SHP77 (cell line): ENCODE measurements around the gene TWNK.
"Not testable (repeated sequence)": the region's sequence is repeated elsewhere in the genome, so short reads cannot be mapped to it uniquely, and the experiment has no call there.

Experiments used
- DNase-seq, 2 experiments: peaks; one replicate each; lab custom pipeline; 2025; lab: John Stamatoyannopoulos, UW

TWNK gene

GRCh38 chr10:101030496-101031127, 43.3 kb downstream of the TWNK start:
- DNase-seq: no peak

- DNase-seq: peak; percentile 78 to 83
These were observed 43.9 kb downstream of the TWNK start, which contains the start of the genes PDZD7 and SFXN3 for GRCh38 chr10:101031128-101031795. Gene PDZD7 (minus strand): TSS chr10:101031129. CDS start chr10:101030219, 910 bp downstream. Gene SFXN3 (plus strand): TSS chr10:101031234. CDS start chr10:101034695, 3,461 bp downstream.

DNA sequence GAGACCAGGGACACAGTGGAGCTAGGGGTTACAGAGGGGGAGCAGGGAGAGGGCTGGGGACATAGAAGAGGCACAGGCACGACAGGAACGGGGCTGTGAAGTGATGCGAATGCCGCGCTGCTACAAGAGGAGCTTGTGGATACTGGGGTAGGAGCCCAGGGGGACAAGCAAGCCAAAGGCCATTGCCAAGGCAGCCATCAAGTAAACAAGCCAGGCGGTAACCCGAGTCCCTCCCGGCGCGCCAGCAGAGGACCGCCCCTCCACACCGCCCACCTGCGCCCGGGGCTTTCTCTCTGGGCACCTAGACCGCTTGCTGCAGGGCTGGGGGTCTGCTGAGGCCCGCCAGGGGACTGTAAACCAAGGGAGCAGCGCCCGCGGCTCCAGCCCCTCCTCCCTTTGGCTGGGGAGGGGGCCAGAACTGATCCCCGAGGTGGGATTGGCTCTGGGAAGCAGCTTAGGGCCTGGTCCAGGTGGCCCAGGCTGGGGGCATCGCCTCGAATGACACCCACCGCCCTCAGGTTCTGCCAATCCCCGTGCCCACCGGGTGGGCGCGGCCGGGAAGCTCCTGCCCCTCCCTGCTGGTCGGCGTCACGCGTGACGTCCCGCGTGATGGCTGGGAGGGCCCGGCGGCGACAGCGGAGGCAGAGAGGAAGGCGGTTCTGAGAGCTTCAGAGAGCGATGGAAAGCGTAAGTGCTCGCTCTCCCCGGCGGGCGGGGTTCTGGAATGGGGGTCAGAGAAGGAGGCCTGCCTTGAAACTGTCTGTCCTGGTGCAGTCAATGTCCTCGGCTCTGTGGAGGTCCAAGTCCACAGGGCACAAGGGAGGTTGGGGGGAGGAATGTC, 44.7 kb downstream of the TWNK start:
- peak in 1 of 2 experiments; percentile 42 for DNase-seq

DNA sequence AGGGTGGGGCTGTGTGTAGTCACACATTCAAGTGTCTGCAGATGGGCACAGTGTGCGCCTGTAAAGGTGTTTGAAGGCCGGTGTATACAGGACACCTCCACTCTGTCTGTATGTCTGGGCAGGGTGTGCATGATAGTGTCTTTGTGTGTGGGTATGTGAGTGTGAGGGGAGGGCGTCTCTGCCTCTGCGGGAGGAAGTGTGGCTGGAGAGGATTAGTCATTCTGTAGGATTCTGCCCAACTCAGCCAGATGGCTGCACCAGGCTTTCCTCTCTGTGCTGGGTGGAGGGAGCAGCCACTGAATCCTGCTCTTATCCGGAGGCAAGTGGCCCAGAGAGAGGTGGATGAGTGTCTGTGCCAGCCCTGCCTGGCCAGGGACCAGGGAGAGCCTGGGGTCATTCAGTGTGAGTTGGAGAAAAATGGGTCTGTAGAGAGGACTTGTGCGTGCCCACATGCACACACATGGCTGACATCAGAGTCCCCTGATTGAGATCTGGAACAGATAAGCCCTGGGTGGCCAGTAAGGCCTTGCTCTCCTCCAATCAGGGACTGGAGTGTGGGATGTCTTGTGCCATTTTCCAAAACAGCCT, 45.4 kb downstream of the TWNK start:
- DNase-seq: no peak

- no peak for DNase-seq
These were observed 45.9 kb downstream of the TWNK start for GRCh38 chr10:101033276-101033675.

- DNase-seq: not testable (repeated sequence)
These were observed 47.1 kb downstream of the TWNK start for GRCh38 chr10:101034404-101034803.

- DNase-seq: no peak
These were observed 48.0 kb downstream of the TWNK start for GRCh38 chr10:101035314-101035713.

- no peak for DNase-seq
These were observed 48.8 kb downstream of the TWNK start for GRCh38 chr10:101035916-101036702.

GRCh38 chr10:101036726-101037125, 49.4 kb downstream of the TWNK start:
- no peak for DNase-seq

DNA sequence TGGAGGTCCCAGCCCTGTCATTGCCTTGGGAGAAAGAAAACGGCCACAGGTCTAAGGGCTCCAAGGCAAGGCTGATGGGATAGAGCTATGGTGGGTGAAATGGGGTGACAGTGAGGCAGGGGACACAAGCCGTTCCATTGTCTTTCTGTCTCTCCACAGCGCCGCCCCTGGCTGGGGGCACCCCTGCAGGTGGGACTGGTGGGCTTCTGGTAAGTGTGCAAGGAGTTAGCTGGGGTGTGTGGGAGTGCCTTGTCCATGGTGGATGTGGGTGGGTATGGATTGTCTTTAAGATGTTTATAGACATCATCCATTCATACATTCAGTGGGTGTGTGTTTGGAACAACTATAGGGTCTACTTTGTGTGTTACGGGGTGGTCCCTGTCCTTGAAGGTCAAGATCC, 51.1 kb downstream of the TWNK start:
- DNase-seq: no peak

GRCh38 chr10:101040061-101040460, 52.7 kb downstream of the TWNK start:
- DNase-seq: no peak

- DNase-seq: no peak
These were observed 53.5 kb downstream of the TWNK start for GRCh38 chr10:101040851-101041250.

- DNase-seq: peak; percentile 59 to 78
These were observed 54.0 kb downstream of the TWNK start for GRCh38 chr10:101041252-101041761.

DNA sequence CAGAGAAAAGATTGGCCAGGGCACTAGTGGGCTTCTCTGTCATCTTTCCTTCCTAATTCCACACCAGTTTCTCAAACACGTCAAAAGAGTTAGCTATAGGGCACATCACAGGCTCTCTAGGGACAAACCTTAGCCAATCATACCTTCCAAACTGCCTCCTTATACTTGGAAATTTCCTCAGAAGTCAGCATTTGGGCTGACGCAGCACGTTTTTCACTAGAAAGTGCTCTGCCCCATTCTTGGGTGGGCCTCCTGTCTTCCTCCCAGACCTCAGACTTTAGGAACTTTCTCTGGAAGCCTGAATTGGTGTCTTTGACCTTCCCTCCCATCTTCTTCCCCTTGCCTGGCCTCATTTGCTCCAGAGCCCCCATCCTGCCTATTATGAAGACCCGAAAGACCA, 54.8 kb downstream of the TWNK start:
- DNase-seq: no peak

GRCh38 chr10:101042667-101043362, 55.5 kb downstream of the TWNK start:
- peak; percentile 92 to 97 for DNase-seq

GRCh38 chr10:101043363-101043707, 56.0 kb downstream of the TWNK start:
- DNase-seq: peak in 1 of 2 experiments; percentile 26
